ES-I3 (cell line): ENCODE measurements around the gene RTN4RL2.
A peak's percentile ranks its signal among the peaks of the same experiment; 100 is the strongest.

Source experiments
- H3K36me3 ChIP-seq: 2 replicates; pipeline ENCODE4 v1.6.1; 2013; ENCODE audit warnings: mild to moderate bottlenecking, low read length, control low read depth, moderate library complexity; ENCODE audit not compliant: insufficient read depth
- H3K4me1 ChIP-seq: 2 replicates; pipeline ENCODE4 v1.6.1; 2013; ENCODE audit warnings: mild to moderate bottlenecking, control low read depth, low read length; ENCODE audit not compliant: insufficient read depth
- H3K9ac ChIP-seq: 2 replicates; pipeline ENCODE4 v1.6.1; 2013; ENCODE audit warnings: low read depth, mild to moderate bottlenecking, low read length, moderate library complexity
- H3K9me3 ChIP-seq: 2 replicates; pipeline ENCODE4 v1.6.1; 2013; ENCODE audit warnings: mild to moderate bottlenecking, low read length, moderate library complexity; ENCODE audit not compliant: control insufficient read depth, insufficient read depth

RTN4RL2 gene

GRCh38 chr11:57476757-57477506 lies 16.6 kb downstream of the RTN4RL2 start:
- peaks cover 26% of the 10 kb centered on the region for H3K4me1 ChIP-seq
- peak overlapping the region; percentile 60 for H3K9ac ChIP-seq

GRCh38 chr11:57477507-57478189 lies 17.3 kb downstream of the RTN4RL2 start:
- H3K4me1 ChIP-seq, result peaks cover 26% of the 10 kb centered on the region
- H3K9me3 ChIP-seq, result no peaks in the 10 kb centered on the region
- no peak overlapping the region for H3K9ac ChIP-seq
- H3K36me3 ChIP-seq, result no peaks in the 10 kb centered on the region

More at GRCh38 chr11:57476757-57477506, 16.6 kb downstream of the RTN4RL2 start:
- Histone ChIP-seq H3K9me3 (no peaks in the 10 kb centered on the region), H3K36me3 (no peaks in the 10 kb centered on the region)

GRCh38 chr11:57479021-57479663 lies 18.8 kb downstream of the RTN4RL2 start:
- Histone ChIP-seq H3K9me3 (no peaks in the 10 kb centered on the region), H3K36me3 (no peaks in the 10 kb centered on the region), H3K4me1 (peaks cover 25% of the 10 kb centered on the region), H3K9ac (no peak overlapping the region)

- Histone ChIP-seq H3K4me1 (peaks cover 21% of the 10 kb centered on the region), H3K36me3 (no peaks in the 10 kb centered on the region), H3K9me3 (no peaks in the 10 kb centered on the region), H3K9ac (no peak overlapping the region)
These were observed 19.6 kb downstream of the RTN4RL2 start for GRCh38 chr11:57479911-57480310.

GRCh38 chr11:57480409-57481137 lies 20.2 kb downstream of the RTN4RL2 start:
- H3K9ac ChIP-seq, result no peak overlapping the region

GRCh38 chr11:57481315-57481714 lies 21.0 kb downstream of the RTN4RL2 start:
- Histone ChIP-seq H3K9me3 (no peaks in the 10 kb centered on the region), H3K4me1 (peaks cover 16% of the 10 kb centered on the region), H3K36me3 (no peaks in the 10 kb centered on the region), H3K9ac (no peak overlapping the region)

More at GRCh38 chr11:57480409-57481137, 20.2 kb downstream of the RTN4RL2 start:
- Histone ChIP-seq H3K4me1 (peaks cover 19% of the 10 kb centered on the region), H3K9me3 (no peaks in the 10 kb centered on the region), H3K36me3 (no peaks in the 10 kb centered on the region)

- peaks cover 16% of the 10 kb centered on the region for H3K4me1 ChIP-seq
- H3K36me3 ChIP-seq, result no peaks in the 10 kb centered on the region
- H3K9me3 ChIP-seq, result no peaks in the 10 kb centered on the region
- H3K9ac ChIP-seq, result peak overlapping the region; percentile 67
These were observed 21.8 kb downstream of the RTN4RL2 start for GRCh38 chr11:57481915-57482781.

- H3K9ac ChIP-seq, result peak overlapping the region; percentile 67
These were observed 22.6 kb downstream of the RTN4RL2 start for GRCh38 chr11:57482782-57483561.

GRCh38 chr11:57483562-57483918 lies 23.2 kb downstream of the RTN4RL2 start:
- Histone ChIP-seq H3K9ac (peak overlapping the region; percentile 67; the same call in 1 of the 2 replicates), H3K4me1 (peaks cover 16% of the 10 kb centered on the region)

More at GRCh38 chr11:57482782-57483561, 22.6 kb downstream of the RTN4RL2 start:
- Histone ChIP-seq H3K4me1 (peaks cover 16% of the 10 kb centered on the region), H3K9me3 (no peaks in the 10 kb centered on the region), H3K36me3 (no peaks in the 10 kb centered on the region)

GRCh38 chr11:57484141-57484710 lies 23.9 kb downstream of the RTN4RL2 start:
- H3K36me3 ChIP-seq, result no peaks in the 10 kb centered on the region
- peaks cover 16% of the 10 kb centered on the region for H3K4me1 ChIP-seq
- no peak overlapping the region for H3K9ac ChIP-seq
- no peaks in the 10 kb centered on the region for H3K9me3 ChIP-seq

More at GRCh38 chr11:57483562-57483918, 23.2 kb downstream of the RTN4RL2 start:
- H3K36me3 ChIP-seq, result no peaks in the 10 kb centered on the region
- no peaks in the 10 kb centered on the region for H3K9me3 ChIP-seq

- H3K9ac ChIP-seq, result no peak overlapping the region
- H3K36me3 ChIP-seq, result peaks cover under 1% of the 10 kb centered on the region; the same call in 1 of the 2 replicates
- no peaks in the 10 kb centered on the region for H3K9me3 ChIP-seq
- H3K4me1 ChIP-seq, result peaks cover 6% of the 10 kb centered on the region; the same call in 1 of the 2 replicates
These were observed 25.1 kb downstream of the RTN4RL2 start for GRCh38 chr11:57485217-57485990.
